ELF-1 (cell line): ENCODE data around the gene PRUNE2.

Source experiments
- DNase-seq: peaks from one replicate; pipeline ENCODE4 v3.0.0-alpha.2; 2016; ENCODE audit warnings: low read depth, low spot score

The PRUNE2 gene

DNA sequence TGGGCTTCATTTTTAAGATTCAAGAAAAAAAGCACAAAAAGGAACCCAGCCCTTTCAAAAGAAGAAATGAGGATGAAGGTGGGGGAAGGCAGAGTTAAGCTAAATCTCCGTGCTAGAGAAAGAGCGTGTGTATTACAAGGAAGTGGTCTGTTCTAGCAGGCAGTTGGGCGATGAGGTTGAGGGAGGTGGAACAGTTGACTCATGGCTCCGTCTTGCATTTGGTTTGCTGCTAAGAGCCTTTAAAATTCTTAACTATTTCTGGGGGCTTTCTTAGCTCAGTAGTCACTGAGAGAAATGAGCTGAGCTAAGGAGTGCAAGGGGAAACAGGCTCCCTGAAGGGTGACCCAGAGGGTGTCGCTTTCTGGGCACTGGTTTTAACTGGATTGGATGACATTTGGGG lies 329.6 kb downstream of the PRUNE2 start:
- peak; percentile 53 for DNase-seq

DNA sequence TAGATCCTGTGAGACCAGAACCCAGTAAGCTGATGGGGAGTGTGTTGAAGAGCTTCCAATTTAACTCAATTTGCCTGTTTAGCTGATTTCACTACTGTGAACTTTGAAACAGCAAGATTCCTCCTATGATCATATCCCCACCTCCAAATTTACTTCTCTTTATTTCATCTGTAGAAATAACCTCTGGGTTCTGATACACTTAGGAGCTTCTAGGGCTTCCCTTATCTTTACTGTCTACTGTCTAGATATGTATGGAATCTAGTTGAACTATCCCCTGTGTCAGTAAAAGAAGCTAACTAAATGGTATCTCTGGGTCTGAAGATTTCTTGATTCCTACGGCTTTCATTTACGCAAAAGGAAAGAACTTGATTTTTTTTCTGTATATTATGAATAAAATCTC lies 330.2 kb downstream of the PRUNE2 start:
- DNase-seq = no peak

DNA sequence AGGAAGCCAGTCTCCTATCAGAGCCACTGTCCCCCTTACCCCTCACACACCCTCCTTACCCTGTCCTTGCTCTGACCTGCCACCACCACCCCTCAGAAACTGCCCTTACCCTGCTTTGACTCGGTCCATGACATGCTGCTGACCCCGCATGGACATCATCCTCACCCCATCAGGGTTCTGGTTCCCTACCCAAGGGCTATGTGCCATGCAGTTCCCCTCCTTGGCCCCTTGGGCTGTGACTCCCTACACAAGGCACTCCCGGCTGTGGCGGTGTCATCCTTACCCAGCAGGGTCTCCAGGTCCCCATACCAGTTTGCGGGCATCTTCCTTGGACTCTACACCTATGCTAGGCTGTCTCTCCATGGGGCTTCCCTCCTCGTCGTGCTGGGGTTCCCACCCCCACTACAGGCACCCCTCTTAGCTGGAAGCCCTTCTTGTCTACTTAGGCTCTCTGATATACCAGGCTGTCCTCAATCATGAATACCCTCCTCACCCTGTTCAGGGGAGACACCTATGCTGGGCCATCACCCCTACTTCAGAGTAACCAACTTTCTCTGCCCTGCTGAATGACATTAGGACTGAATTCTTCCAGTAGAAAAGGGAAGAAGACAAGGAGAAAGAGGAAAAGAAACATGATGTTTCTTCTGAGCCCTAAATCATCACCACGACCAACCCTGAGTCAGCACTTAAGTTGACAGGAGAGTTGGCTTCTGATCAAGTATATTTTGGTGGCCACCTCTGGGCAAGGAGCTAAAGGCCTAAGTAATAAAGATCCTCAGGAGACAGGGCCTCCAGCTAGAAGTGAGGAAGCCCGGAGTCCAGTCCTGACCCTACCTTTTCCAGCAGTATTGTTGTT lies 331.8 kb downstream of the PRUNE2 start:
- DNase-seq = no peak

DNA sequence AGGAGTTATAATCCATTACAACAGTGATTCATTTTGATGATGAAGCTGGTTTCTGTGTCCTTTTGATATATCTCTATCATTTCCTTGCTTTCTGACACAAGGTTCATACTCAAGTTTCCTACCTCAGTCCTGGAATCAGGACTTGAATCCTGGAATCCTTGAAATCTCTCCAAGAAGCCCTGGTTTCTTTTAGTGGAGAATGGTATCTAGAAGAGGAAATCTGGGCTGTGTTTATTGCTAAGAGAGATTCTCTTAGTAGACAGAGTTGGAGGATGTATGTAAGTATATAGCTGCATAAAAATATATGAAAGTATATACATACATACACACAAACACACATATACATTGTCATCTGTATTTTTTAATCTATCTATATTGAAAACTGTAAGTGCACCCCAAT lies 332.5 kb downstream of the PRUNE2 start:
- no peak for DNase-seq

DNA sequence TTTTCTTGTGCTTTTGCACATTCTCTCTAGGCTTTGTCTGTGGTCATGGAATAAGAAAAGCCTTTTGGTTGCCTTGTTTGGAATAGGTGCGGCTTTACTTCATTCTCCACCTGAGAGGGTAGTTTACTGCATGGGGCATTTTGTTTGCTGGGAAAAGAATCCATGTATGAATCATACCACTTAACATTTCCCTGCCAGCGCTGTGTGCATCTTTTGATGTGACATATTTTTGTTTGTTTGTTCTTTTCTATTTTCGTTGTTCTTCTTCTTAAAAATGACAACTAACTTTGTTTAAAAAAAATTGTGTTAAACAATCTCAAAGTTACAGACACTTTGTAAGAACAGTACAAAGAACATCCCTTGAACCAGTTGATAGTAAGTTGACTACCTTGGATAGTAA lies 333.8 kb downstream of the PRUNE2 start:
- no peak for DNase-seq

DNA sequence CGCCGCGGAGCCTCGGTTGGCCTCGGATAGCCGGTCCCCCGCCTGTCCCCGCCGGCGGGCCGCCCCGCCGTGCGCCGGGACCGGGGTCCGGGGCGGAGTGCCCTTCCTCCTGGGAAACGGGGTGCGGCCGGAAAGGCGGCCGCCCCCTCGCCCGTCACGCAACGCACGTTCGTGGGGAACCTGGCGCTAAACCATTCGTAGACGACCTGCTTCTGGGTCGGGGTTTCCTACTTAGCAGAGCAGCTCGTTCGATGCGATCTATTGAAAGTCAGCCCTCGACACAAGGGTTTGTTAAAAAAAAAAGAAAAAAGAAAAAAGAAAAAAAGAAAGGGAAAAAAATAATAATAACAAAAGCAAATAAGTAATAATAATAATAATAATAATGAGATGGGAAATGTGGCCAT lies 334.2 kb downstream of the PRUNE2 start:
- DNase-seq = no peak

DNA sequence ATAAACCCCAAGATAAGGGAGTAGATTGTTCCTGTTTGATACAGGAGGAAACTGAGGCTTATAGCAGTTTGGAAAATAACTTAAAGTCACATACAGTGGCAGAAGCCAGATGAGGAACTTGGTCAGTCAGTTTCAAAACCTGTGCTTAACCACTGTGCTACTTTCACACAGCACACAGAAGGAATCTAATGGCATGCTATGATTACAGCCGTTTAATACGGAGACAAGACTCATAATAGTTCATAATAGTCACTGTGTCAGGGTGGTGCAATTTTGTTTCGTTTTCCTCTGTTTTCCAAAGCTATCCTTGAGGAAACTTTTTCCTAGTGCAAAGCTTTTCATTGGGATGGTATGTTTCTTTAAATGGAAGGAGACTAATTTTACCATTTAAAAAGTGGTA lies 334.6 kb downstream of the PRUNE2 start:
- no peak for DNase-seq

DNA sequence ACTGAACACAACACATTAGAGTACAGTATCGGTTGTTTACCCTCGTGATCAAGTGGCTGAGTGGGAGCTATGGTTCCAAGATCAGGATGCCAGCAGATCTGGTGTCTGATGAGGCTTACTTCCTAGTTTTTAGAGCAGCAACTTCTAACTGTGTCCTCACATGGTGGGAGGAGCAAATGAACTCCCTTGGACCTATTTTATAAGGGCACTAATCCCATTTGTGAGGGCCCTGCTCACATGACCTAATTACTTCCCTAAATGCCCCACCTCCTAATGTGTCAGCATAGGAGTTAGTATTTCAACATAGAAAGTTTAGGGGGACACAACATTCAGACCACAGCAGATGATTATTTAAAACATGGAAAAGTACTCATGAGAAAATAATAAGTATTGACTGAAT lies 335.1 kb downstream of the PRUNE2 start:
- no peak for DNase-seq

DNA sequence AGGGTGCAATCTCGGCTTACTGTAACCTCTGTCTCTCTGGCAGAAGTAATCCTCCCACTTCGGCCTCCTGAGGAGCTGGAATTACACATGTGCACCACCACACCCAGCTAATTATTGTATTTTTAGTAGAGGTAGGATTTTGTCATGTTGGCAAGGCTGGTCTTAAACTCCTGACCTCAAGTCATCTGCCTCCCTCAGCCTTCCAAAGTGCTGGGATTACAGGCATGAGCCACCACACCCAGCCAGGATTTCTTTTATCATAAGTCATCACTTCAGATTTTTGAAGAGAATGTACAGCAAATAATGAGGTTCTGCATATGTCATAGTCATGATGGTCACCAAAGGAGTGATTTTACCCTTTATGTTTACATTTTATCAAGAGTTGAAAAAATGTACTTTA lies 338.8 kb downstream of the PRUNE2 start:
- no peak for DNase-seq

DNA sequence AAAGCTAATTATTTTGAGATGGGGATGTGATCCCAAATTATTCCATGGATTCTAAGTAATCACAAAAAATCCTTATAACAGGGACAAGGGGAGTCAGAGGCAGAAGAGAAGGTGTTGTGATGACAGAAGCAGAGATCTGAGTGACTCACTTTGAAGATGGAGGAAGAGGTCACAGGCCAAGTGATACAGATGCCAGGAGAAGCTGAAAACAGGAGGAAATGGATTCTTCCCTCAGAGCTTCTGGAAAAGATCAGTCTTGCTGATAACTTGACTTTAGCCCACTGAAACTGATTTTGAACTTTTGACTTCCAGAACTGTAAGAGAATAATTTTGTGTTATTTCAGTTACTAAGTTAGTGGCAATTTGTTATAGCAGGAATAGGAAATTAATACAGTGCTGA lies 341.6 kb downstream of the PRUNE2 start:
- DNase-seq = no peak

DNA sequence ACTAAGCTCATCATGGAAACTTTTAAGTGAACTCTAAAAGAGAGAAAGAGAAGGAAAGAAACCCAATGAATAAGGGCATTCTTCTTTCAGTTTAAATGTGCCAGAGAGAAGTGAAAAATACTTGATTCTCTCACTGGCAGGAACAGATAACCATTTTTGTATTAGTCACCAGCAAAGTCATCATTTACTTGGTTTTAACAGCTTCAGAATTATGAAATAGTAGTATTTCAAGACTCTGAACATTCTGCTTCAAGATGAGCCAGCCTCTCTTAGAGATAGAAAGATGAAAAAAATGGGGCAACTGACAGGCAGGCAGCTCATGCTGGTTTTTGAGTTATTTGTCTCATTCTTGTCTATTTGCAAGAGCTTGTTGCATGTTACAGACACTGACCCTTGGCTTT lies 343.4 kb downstream of the PRUNE2 start:
- DNase-seq = no peak

DNA sequence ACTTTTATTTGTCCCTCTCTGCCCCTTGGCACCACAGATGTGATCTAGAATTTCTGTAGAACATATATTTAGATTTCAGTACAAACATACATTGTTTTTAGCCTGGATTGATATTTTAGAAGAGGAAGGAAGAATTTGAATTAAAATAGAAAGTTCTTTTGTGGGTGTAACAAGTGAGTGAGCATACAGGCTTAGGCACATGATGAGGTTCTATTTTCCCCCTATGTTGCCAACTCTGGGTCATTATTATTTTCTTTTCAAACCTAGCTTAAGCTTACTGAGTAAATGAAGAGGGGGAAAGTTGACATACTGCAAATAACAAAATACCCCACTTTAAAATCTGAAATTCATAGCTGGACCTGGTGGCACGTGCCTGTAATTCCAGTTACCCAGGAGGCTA lies 344.0 kb downstream of the PRUNE2 start:
- no peak for DNase-seq
